ENCODE results near the gene NINJ2.

The NINJ2 gene

GRCh38 chr12:614411-614970, 48.8 kb downstream of the NINJ2 start:
- DNase-seq (ENCODE audit: low read depth in 2 of 2): no peak

- DNase-seq (ENCODE audit: low read depth in 2 of 2): no peak
Observed at GRCh38 chr12:613996-614395, 49.2 kb downstream of the NINJ2 start.

- DNase-seq (ENCODE audit: low read depth in 2 of 2): no peak
Observed at GRCh38 chr12:612886-613285, 50.4 kb downstream of the NINJ2 start.

- DNase-seq (ENCODE audit: low read depth in 2 of 2): no peak
Observed at GRCh38 chr12:612293-612692, 51.0 kb downstream of the NINJ2 start.

- no peak for DNase-seq (ENCODE audit: low read depth in 2 of 2)
Observed at GRCh38 chr12:611721-612120, 51.5 kb downstream of the NINJ2 start.

GRCh38 chr12:608921-609320, 54.3 kb downstream of the NINJ2 start:
- DNase-seq (ENCODE audit: low read depth in 2 of 2): no peak

GRCh38 chr12:608413-608812, 54.8 kb downstream of the NINJ2 start:
- no peak for DNase-seq (ENCODE audit: low read depth in 2 of 2)

GRCh38 chr12:607541-608001, 55.7 kb downstream of the NINJ2 start:
- no peak for DNase-seq (ENCODE audit: low read depth in 2 of 2)

- DNase-seq (ENCODE audit: low read depth in 2 of 2): no peak
Observed at GRCh38 chr12:604956-605355, 58.3 kb downstream of the NINJ2 start.

GRCh38 chr12:602700-603068, 60.6 kb downstream of the NINJ2 start:
- no peak for DNase-seq (ENCODE audit: low read depth in 2 of 2)

- no peak for DNase-seq (ENCODE audit: low read depth in 2 of 2)
Observed at GRCh38 chr12:601976-602699, 61.1 kb downstream of the NINJ2 start.

GRCh38 chr12:599756-600155, 63.5 kb downstream of the NINJ2 start:
- no peak for DNase-seq (ENCODE audit: low read depth in 2 of 2)

- no peak for DNase-seq (ENCODE audit: low read depth in 2 of 2)
Observed at GRCh38 chr12:597926-598568, 65.2 kb downstream of the NINJ2 start.

- no peak for DNase-seq (ENCODE audit: low read depth in 2 of 2)
Observed at GRCh38 chr12:593396-594270, 69.6 kb downstream of the NINJ2 start.

GRCh38 chr12:592024-592505, 71.2 kb downstream of the NINJ2 start:
- DNase-seq (ENCODE audit: low read depth in 2 of 2): no peak

GRCh38 chr12:591167-592023, 71.8 kb downstream of the NINJ2 start:
- DNase-seq (ENCODE audit: low read depth in 2 of 2): no peak

- no peak for DNase-seq (ENCODE audit: low read depth in 2 of 2)
Observed at GRCh38 chr12:590206-590750, 73.0 kb downstream of the NINJ2 start.

- DNase-seq (ENCODE audit: low read depth in 2 of 2): no peak
Observed at GRCh38 chr12:588646-589045, 74.6 kb downstream of the NINJ2 start.

- no peak for DNase-seq (ENCODE audit: low read depth in 2 of 2)
Observed at GRCh38 chr12:588024-588322, 75.3 kb downstream of the NINJ2 start.

- no peak for DNase-seq (ENCODE audit: low read depth in 2 of 2)
Observed at GRCh38 chr12:587132-588023, 75.9 kb downstream of the NINJ2 start.

All from stimulated activated CD4-positive, alpha-beta T cell treated with anti-CD3 and anti-CD28 coated beads, Interleukin-1b, Interleukin-23, amount 100 ng/mL, for 1 hour (primary cell).